Measurements from ENCODE around the gene SAMD13.

Gene SAMD13

DNA sequence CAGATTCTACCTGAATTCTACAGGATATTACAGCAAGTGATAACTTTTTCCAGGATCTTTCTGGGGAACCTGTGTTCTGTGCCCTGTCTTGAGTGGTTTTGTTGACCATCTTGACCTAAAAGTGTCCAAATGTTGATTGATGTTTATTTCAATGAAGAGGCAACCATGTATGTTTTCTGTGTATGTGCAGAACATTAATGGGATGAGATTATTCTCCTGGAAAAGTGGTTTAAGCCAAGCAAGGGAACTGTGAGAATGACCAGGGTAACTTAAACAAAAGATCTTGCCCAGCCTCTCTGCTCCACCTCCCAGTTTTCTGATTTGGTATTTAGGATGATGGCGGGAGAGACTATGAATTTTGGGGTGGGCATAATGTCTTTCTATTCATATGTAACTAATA is 1.0 kb upstream of the SAMD13 start:
- no peak for TF ChIP-seq CTCF (IDR thresholded peaks at IDR 0.05; ENCODE audit: low read depth, low read length, poor library complexity, severe bottlenecking)
- no peak for TF ChIP-seq EZH2phosphoT487 (IDR thresholded peaks at IDR 0.05; ENCODE audit: borderline replicate concordance, low read length)
- Histone ChIP-seq H3K4me1 (ENCODE audit: control insufficient read depth, low read length) (peaks cover 74% of the 10 kb centered on the region), H3K9me3 (ENCODE audit: control insufficient read depth, insufficient read depth, low read length) (peaks cover 8% of the 10 kb centered on the region; the same call in 1 of the 2 replicates), H4K20me1 (ENCODE audit: control insufficient read depth, insufficient read depth, low read depth, low read length) (no peaks in the 10 kb centered on the region), H3F3A (ENCODE audit: control insufficient read depth, insufficient read depth) (peaks cover 21% of the 10 kb centered on the region), H3K4me3 (ENCODE audit: low read length) (peak overlapping the region; percentile 95), H3K79me2 (ENCODE audit: control insufficient read depth, low read length) (peaks cover 18% of the 10 kb centered on the region), H3K4me2 (ENCODE audit: low read length) (peak overlapping the region; percentile 78), H3K27ac (ENCODE audit: low read depth, low read length) (peak overlapping the region; percentile 81), H3K27me3 (ENCODE audit: control insufficient read depth, low read length) (no peaks in the 10 kb centered on the region), H3K36me3 (ENCODE audit: control insufficient read depth, low read length) (peaks cover 3% of the 10 kb centered on the region; the same call in 1 of the 2 replicates), H3K9me2 (replicated peaks; ENCODE audit: control insufficient read depth, low read length) (no peaks in the 10 kb centered on the region)

GRCh38 chr1:84301785-84302385 is 377 bp downstream of the SAMD13 start:
- H3K36me3 ChIP-seq (ENCODE audit: control insufficient read depth, low read length): peaks cover 3% of the 10 kb centered on the region; the same call in 1 of the 2 replicates
- H3K4me1 ChIP-seq (ENCODE audit: control insufficient read depth, low read length): peaks cover 70% of the 10 kb centered on the region
- H3K4me2 ChIP-seq (ENCODE audit: low read length): peak overlapping the region; percentile 78
- no peaks in the 10 kb centered on the region for H3K9me3 ChIP-seq (ENCODE audit: control insufficient read depth, insufficient read depth, low read length)
- H3K27me3 ChIP-seq (ENCODE audit: control insufficient read depth, low read length): no peaks in the 10 kb centered on the region
- H4K20me1 ChIP-seq (ENCODE audit: control insufficient read depth, insufficient read depth, low read depth, low read length): no peaks in the 10 kb centered on the region
- peaks cover 21% of the 10 kb centered on the region for H3F3A ChIP-seq (ENCODE audit: control insufficient read depth, insufficient read depth)
- peak overlapping the region; percentile 95 for H3K4me3 ChIP-seq (ENCODE audit: low read length)
- peaks cover 18% of the 10 kb centered on the region for H3K79me2 ChIP-seq (ENCODE audit: control insufficient read depth, low read length)
- no peak for TF ChIP-seq CTCF (IDR thresholded peaks at IDR 0.05; ENCODE audit: low read depth, low read length, poor library complexity, severe bottlenecking)
- no peak for TF ChIP-seq EZH2phosphoT487 (IDR thresholded peaks at IDR 0.05; ENCODE audit: borderline replicate concordance, low read length)
- no peaks in the 10 kb centered on the region for H3K9me2 ChIP-seq (replicated peaks; ENCODE audit: control insufficient read depth, low read length)
- H3K27ac ChIP-seq (ENCODE audit: low read depth, low read length): peak overlapping the region; percentile 81

DNA sequence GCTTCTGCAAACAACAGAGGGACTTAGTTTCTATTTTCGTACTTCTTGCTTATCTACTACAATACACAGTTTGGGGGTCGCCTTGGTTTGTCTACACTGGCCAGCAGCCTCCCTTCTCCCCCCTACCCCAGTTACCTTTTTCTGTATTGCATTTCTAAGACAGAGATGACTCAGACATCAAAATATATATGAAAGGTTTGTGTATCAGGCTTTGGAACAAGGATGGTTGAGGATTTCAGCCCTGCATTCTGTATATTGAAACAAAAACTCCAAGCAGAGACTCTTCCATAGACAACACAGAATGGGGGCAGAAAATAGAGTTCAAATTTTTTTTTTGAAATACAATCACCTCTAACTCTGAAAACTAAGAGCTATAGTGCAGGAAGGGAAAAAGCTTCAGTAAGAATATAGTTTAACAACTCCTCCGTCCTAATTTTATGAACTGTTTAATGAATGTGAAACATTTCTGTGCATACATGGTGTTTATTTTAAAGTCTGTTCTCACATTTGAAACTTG is 1.9 kb downstream of the SAMD13 start:
- H4K20me1 ChIP-seq (ENCODE audit: control insufficient read depth, insufficient read depth, low read depth, low read length): no peaks in the 10 kb centered on the region
- peaks cover 17% of the 10 kb centered on the region; the same call in 1 of the 2 replicates for H3F3A ChIP-seq (ENCODE audit: control insufficient read depth, insufficient read depth)
- TF ChIP-seq CTCF (IDR thresholded peaks at IDR 0.05; ENCODE audit: low read depth, low read length, poor library complexity, severe bottlenecking) (no peak), EZH2phosphoT487 (IDR thresholded peaks at IDR 0.05; ENCODE audit: borderline replicate concordance, low read length) (no peak)
- H3K9me3 ChIP-seq (ENCODE audit: control insufficient read depth, insufficient read depth, low read length): no peaks in the 10 kb centered on the region
- H3K4me2 ChIP-seq (ENCODE audit: low read length): peak overlapping the region; percentile 78
- H3K27ac ChIP-seq (ENCODE audit: low read depth, low read length): peak overlapping the region; percentile 81
- H3K79me2 ChIP-seq (ENCODE audit: control insufficient read depth, low read length): peaks cover 18% of the 10 kb centered on the region
- peaks cover 57% of the 10 kb centered on the region for H3K4me1 ChIP-seq (ENCODE audit: control insufficient read depth, low read length)
- peaks cover 3% of the 10 kb centered on the region; the same call in 1 of the 2 replicates for H3K36me3 ChIP-seq (ENCODE audit: control insufficient read depth, low read length)
- H3K4me3 ChIP-seq (ENCODE audit: low read length): peak overlapping the region; percentile 95
- no peaks in the 10 kb centered on the region for H3K27me3 ChIP-seq (ENCODE audit: control insufficient read depth, low read length)
- no peaks in the 10 kb centered on the region for H3K9me2 ChIP-seq (replicated peaks; ENCODE audit: control insufficient read depth, low read length)
